ENCODE data around the gene EIF4B.

Gene EIF4B

DNA sequence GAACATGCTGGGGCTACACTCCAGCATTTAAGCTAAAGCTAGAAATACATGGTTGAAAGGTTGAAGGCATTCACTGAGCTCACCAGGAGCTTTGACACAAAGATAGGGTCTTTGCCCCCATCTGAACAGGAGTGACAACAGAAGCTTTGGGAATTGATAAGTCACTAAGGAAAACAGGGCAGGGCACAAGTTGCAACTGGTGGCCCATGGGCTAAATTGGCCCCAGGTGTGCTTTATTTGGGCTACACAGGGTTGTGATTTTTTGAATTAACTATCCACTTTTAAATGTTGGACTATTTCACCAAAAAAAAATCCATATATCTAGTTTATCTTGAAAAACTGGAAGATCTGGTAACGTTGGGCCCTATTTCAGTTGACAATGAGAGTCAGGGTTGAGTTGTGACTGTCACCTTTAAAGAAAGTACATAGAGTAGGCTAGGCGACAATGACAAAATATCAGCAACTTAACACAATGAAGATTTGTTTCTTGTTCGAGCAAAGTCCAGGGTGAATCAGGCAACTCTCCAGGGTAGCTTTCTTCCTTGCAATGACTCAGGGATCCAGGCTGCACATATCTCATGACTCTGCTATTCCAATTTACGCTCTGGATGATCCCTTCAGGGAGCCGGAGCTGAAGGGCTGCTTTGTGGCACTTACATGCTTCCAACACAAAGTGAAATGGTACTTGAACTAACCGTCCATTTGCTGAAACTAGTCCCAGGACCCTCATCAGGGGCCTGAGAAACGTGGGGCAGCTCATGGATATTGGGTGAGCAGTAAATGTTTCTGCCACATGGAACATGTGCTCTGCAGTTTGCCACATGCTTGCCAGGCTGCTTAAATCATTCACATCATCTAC is 13.3 kb upstream of the EIF4B start:
- TF ChIP-seq, protein P1, sequence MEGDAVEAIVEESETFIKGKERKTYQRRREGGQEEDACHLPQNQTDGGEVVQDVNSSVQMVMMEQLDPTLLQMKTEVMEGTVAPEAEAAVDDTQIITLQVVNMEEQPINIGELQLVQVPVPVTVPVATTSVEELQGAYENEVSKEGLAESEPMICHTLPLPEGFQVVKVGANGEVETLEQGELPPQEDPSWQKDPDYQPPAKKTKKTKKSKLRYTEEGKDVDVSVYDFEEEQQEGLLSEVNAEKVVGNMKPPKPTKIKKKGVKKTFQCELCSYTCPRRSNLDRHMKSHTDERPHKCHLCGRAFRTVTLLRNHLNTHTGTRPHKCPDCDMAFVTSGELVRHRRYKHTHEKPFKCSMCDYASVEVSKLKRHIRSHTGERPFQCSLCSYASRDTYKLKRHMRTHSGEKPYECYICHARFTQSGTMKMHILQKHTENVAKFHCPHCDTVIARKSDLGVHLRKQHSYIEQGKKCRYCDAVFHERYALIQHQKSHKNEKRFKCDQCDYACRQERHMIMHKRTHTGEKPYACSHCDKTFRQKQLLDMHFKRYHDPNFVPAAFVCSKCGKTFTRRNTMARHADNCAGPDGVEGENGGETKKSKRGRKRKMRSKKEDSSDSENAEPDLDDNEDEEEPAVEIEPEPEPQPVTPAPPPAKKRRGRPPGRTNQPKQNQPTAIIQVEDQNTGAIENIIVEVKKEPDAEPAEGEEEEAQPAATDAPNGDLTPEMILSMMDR (IDR thresholded peaks at IDR 0.05): no peak
- DNase-seq: no peak
- Mint-ChIP-seq H3K9me3 (no peaks in the 10 kb centered on the region), H3K4me1 (peaks cover 6% of the 10 kb centered on the region), H3K27me3 (ENCODE audit: low read depth, poor library complexity) (peaks cover 7% of the 10 kb centered on the region), H3K36me3 (ENCODE audit: low read depth) (no peaks in the 10 kb centered on the region), H3K4me3 (no peak overlapping the region), H3K27ac (peak overlapping the region; percentile 92)

DNA sequence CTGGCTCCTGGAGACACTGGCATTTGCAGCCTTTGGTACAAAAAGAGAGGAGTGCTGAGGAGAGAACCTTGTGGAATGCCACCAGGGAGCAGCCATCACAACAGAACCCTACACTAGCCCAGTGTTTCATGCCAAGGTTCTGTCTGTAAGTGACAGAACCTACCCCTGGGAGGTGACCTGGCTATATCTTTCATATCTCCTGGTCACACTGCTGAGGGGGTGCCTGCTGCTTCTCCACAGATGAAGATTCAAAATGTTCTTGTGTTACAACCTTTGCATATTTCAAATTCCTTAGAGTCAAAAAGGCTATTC is 12.7 kb upstream of the EIF4B start:
- Mint-ChIP-seq H3K27me3 (ENCODE audit: low read depth, poor library complexity) (peaks cover 10% of the 10 kb centered on the region), H3K4me3 (no peak overlapping the region)

DNA sequence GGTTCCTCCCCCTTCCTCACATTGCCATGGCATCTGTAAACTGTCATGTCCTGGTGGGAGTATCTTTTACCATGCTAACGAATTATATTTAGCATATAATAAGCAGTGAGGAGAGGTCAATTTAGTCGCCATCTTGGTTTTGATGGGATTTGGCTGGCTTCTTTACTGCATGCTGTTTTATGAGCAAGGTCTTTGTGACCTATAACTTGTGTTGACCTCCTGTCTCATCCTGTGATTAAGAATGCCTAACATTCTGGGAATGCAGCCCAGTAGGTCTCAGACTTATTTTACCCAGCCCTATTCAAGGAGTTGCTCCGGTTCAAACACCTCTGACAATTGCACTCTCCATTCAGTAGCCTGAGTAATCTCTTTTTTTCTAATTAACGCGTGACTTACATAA is 2.1 kb upstream of the EIF4B start:
- Mint-ChIP-seq H3K27me3 (ENCODE audit: low read depth, poor library complexity) (peaks cover 11% of the 10 kb centered on the region), H3K4me3 (peak overlapping the region; percentile 97), H3K4me1 (peaks cover 41% of the 10 kb centered on the region), H3K9me3 (no peaks in the 10 kb centered on the region), H3K27ac (no peak overlapping the region), H3K36me3 (ENCODE audit: low read depth) (peaks cover 13% of the 10 kb centered on the region)
- TF ChIP-seq, protein P1 (IDR thresholded peaks at IDR 0.05): no peak
- no peak for DNase-seq

More for the DNA sequence above, 12.7 kb upstream of the EIF4B start:
- no peak overlapping the region for H3K27ac Mint-ChIP-seq
- H3K36me3 Mint-ChIP-seq (ENCODE audit: low read depth): no peaks in the 10 kb centered on the region
- H3K9me3 Mint-ChIP-seq: no peaks in the 10 kb centered on the region
- TF ChIP-seq, protein P1 (IDR thresholded peaks at IDR 0.05): no peak
- H3K4me1 Mint-ChIP-seq: peaks cover 6% of the 10 kb centered on the region
- no peak for DNase-seq

DNA sequence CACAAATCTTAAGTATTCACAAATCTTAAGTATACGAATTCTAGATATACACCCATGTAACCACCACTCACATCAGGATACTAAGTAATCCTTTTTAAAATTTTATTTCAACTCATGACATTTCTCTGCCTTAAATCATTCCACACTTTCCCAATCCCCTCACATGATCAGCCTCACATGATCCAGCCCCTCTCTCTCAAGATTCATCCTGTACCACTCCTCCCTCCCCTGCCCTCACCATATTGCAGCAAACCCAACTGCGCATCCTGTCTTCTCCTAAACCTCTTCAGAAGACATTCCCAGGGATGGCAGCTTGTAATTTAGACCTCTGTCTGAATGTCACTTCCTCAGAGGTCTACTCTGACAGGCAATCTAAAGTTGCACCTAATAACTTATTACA is 1.7 kb upstream of the EIF4B start:
- Mint-ChIP-seq H3K4me1 (peaks cover 43% of the 10 kb centered on the region), H3K36me3 (ENCODE audit: low read depth) (peaks cover 16% of the 10 kb centered on the region), H3K27ac (peak overlapping the region; percentile 11), H3K27me3 (ENCODE audit: low read depth, poor library complexity) (peaks cover 9% of the 10 kb centered on the region), H3K4me3 (peak overlapping the region; percentile 97), H3K9me3 (no peaks in the 10 kb centered on the region)
- no peak for DNase-seq
- TF ChIP-seq, protein P1 (IDR thresholded peaks at IDR 0.05): no peak

DNA sequence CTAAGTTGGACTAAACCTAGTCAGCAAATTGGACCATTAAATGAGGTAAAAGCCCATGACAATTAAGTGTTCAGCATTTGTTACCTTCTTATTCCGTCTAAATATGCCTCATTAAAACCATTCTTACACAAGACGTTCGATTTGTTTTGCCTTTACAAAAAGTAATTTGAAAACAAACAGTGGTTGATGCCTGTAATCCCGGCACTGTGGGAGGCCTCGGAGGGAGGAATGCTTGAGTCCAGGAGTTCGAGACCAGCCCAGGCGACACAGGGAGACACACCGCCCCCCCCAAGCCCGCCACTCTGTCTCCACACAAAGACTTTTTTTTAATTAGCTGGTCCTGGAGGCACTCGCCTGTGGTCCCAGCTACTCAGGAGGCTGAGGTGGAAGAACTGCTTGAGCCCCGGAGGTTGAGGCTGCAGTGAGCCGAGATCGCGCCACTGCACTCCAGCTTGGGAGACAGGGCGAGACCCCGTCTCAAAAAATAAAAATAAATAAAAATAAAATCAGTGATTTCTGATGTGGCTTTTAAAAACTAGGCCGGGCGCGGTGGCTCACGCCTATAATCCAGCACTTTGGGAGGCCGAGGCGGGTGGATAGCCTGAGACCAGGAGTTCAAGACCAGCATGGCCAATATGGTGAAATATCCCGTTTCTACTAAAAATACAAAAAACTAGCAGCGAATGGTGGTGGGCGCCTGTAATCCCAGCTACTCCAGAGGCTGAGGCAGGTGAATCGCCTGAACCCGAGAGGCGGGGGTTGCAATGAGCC is 856 bp upstream of the EIF4B start:
- H3K27me3 Mint-ChIP-seq (ENCODE audit: low read depth, poor library complexity): peaks cover 4% of the 10 kb centered on the region
- DNase-seq: peak; percentile 26
- H3K36me3 Mint-ChIP-seq (ENCODE audit: low read depth): peaks cover 24% of the 10 kb centered on the region
- TF ChIP-seq, protein P1 (IDR thresholded peaks at IDR 0.05): no peak
- H3K4me1 Mint-ChIP-seq: peaks cover 51% of the 10 kb centered on the region
- peaks cover 6% of the 10 kb centered on the region for H3K9me3 Mint-ChIP-seq
- peak overlapping the region; percentile 99 for H3K27ac Mint-ChIP-seq
- peak overlapping the region; percentile 97 for H3K4me3 Mint-ChIP-seq
